GM12878 (cell line): ENCODE measurements around the gene VPS39.

Source experiments
- CHD2 ChIP-seq: IDR thresholded peaks from 2 replicates; pipeline ENCODE4 v1.6.1; 2011; ENCODE audit warnings: low read depth, low read length, improper control_type of control experiment, borderline replicate concordance
- CTCF ChIP-seq, 3 experiments: IDR thresholded peaks in 2 of 3; conservative IDR thresholded peaks in 1 of 3; 2 replicates each; pipeline ENCODE4 v1.5.1; 2011; ENCODE audit warnings: low read depth in 3 of 3, low read length in 3 of 3, mild to moderate bottlenecking in 3 of 3, control low read depth in 2 of 3, moderate library complexity in 2 of 3, inconsistent platforms in 1 of 3, mixed read lengths in 1 of 3; ENCODE audit not compliant: control insufficient read depth in 2 of 3, insufficient read depth in 1 of 3; ENCODE audit errors: extremely low read depth in 1 of 3
- KLF5 ChIP-seq: fragments of 450-650 bp; IDR thresholded peaks from 2 replicates; pipeline ENCODE4 v1.6.1; 2014; ENCODE audit warnings: mild to moderate bottlenecking; ENCODE audit not compliant: partially characterized antibody

DNA sequence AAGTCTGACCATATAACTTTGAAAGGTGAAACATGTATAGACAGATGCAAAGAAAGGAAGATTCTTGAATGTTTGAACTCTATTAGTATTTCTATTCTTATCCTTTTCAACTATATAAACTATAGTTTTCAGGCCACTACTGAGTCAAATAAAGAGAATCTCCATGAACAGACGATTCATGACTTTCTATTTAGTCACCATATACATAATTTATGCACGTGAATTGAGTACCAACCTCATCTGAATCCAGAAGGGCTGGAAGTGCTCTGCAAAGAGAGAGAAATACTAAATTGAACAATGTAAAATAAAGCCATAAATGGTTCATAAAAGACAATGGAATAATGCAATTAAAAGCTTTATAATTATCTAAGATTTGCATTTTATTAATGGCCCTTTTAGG lies 9.5 kb upstream of the VPS39 start:
- TF ChIP-seq CTCF (IDR thresholded peaks at IDR 0.05 in 2 of 3, conservative IDR thresholded peaks at IDR 0.05 in 1 of 3; ENCODE audit: control insufficient read depth in 2 of 3, extremely low read depth in 1 of 3, insufficient read depth in 1 of 3, low read depth in 3 of 3, low read length in 3 of 3) (no peak), KLF5 (no peak), CHD2 (no peak)
